ENCODE results near the gene PGAM1.

DNA sequence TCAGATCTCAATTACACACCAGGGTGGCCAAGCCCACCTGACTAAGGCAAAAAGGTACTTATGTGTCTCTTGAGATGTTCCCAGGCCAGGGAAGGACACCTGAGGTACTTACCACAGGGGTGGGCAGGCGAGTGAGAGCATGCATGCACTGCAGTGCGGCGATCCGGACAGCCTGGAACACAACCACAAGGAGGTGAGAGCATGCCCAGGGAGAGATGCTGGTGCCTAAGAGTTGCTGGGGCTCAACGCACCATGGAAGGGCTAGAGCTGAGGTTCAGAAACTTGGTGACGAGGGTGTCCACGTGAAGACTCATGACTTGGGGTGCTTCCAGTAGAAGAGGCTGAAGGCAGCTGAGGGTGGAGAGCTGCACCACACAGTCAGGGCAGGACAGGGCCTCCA lies 33.1 kb downstream of the PGAM1 start:
- TF ChIP-seq POLR2A (IDR thresholded peaks at IDR 0.05), result no peak
- TF ChIP-seq, protein P1, sequence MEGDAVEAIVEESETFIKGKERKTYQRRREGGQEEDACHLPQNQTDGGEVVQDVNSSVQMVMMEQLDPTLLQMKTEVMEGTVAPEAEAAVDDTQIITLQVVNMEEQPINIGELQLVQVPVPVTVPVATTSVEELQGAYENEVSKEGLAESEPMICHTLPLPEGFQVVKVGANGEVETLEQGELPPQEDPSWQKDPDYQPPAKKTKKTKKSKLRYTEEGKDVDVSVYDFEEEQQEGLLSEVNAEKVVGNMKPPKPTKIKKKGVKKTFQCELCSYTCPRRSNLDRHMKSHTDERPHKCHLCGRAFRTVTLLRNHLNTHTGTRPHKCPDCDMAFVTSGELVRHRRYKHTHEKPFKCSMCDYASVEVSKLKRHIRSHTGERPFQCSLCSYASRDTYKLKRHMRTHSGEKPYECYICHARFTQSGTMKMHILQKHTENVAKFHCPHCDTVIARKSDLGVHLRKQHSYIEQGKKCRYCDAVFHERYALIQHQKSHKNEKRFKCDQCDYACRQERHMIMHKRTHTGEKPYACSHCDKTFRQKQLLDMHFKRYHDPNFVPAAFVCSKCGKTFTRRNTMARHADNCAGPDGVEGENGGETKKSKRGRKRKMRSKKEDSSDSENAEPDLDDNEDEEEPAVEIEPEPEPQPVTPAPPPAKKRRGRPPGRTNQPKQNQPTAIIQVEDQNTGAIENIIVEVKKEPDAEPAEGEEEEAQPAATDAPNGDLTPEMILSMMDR (IDR thresholded peaks at IDR 0.05), result no peak
